Transverse colon (tissue), 4 donors: Measurements from ENCODE around the gene RBPJ. TPM values are rescaled to one million over a fixed set of nuclear protein-coding genes. Genes with fewer than 3 reads are reported as not detected.

Experiments used
- DNase-seq: peaks from one replicate; pipeline ENCODE4 v3.0.0-alpha.2; 2019
- H3K27ac ChIP-seq, 4 donors: fragments of 200-600 bp; sonication (generic); 2 replicates each; pipeline ENCODE4 v1.5.1; 2016 to 2018; ENCODE audit warnings: inconsistent platforms in 4 of 4
- H3K27me3 ChIP-seq: fragments of 200-600 bp; sonication (generic); 2 replicates; pipeline ENCODE4 v1.5.1; 2017; ENCODE audit warnings: inconsistent platforms
- H3K36me3 ChIP-seq, 4 donors: fragments of 200-600 bp; sonication (generic); 2 replicates each; pipeline ENCODE4 v1.5.1; 2017 to 2019; ENCODE audit warnings: inconsistent platforms in 4 of 4
- H3K4me1 ChIP-seq, 4 donors: fragments of 200-600 bp; sonication (generic); 2 replicates each; pipeline ENCODE4 v1.5.1; 2017 to 2020; ENCODE audit warnings: inconsistent platforms in 4 of 4
- H3K4me3 ChIP-seq, 4 donors: fragments of 200-600 bp; sonication (generic); 1 replicate in 1 of 4; 2 replicates in 3 of 4; pipeline versions ENCODE4 v1.5.1 to v1.6.1; 2017 to 2019; ENCODE audit warnings: inconsistent platforms in 4 of 4
- H3K9me3 ChIP-seq, 2 donors: fragments of 200-600 bp; sonication (generic); 2 replicates each; pipeline ENCODE4 v1.5.1; 2017 to 2019; ENCODE audit warnings: inconsistent platforms in 2 of 2
- CTCF ChIP-seq, 5 experiments: fragments of 200-600 bp in 3 of 5; fragments of 450-650 bp in 2 of 5; sonication (generic) in 3 of 5; IDR thresholded peaks; 1 replicate in 2 of 5; 2 replicates in 3 of 5; pipeline ENCODE4 v1.5.1; 2016 to 2017; ENCODE audit warnings: antibody characterized with exemption in 5 of 5, inconsistent platforms in 3 of 5, mild to moderate bottlenecking in 2 of 5, moderate library complexity in 1 of 5
- EP300 ChIP-seq: sonication (generic); formaldehyde crosslinking; IDR thresholded peaks from one replicate; pipeline ENCODE4 v1.6.1; 2017; ENCODE audit warnings: antibody characterized with exemption, low read depth
- POLR2A ChIP-seq: fragments of 450-650 bp; IDR thresholded peaks from one replicate; pipeline ENCODE4 v1.6.1; 2016; ENCODE audit warnings: antibody characterized with exemption, mild to moderate bottlenecking, moderate library complexity
- POLR2AphosphoS5 ChIP-seq, 3 donors: sonication (generic); formaldehyde crosslinking; IDR thresholded peaks; one replicate each; pipeline ENCODE4 v1.6.1; 2016; ENCODE audit warnings: antibody characterized with exemption in 3 of 3
- WGBS, 2 donors: methylation state at CpG; one replicate each; pipeline ENCODE4 v1.1.5; 2018; ENCODE audit warnings: low coverage in 1 of 2; 5-methylcytosine and 5-hydroxymethylcytosine counted together
- in situ Hi-C, 4 donors: fragments of 200-750 bp; cut with MboI; loops; one replicate each; pipeline versions ENCODE4 v1.15.0 to v1.15.1; 2017; ENCODE audit warnings: low sequenced_read_pairs in 3 of 4, low pct_ligation_motif_present in 1 of 4, low pct_unique_long_range_greater_than_20kb in 1 of 4
- intact Hi-C: fragments of 100-400 bp; cut with DNase I; formaldehyde crosslinking; loops from one replicate; pipeline ENCODE4 v1.15.1; 2023; ENCODE audit warnings: low total_unique reads
- total RNA-seq, 4 donors: library from RNA; depleted of rRNA; stranded (reverse); fragments of >200 nt; gene quantifications; one replicate each; pipeline ENCODE4 v1.1.0, GENCODE V29; 2016

Gene RBPJ
- total RNA-seq, 4 donors from 2014 or later, result 15.1 to 104 (median 44.6) TPM

- no peak overlapping the region for H3K4me3 ChIP-seq
- intact Hi-C loops (no loop called here), in situ Hi-C loops (loop anchor here in 2 of 4 donors (25.0 kb wide), 3 partner anchors 334 to 434 kb away; no protein-coding TSS in a partner anchor)
- no peak for DNase-seq
- no peak for TF ChIP-seq POLR2A
- TF ChIP-seq EP300, result no peak
- TF ChIP-seq POLR2AphosphoS5 (IDR thresholded peaks at IDR 0.05), result no peak
- no peak for TF ChIP-seq CTCF (IDR thresholded peaks at IDR 0.05)
- peak overlapping the region in 2 of 4 donors; percentile 35 to 42 for H3K27ac ChIP-seq
- H3K4me1 ChIP-seq, result peaks cover 0 to 14% (median 0%) of the 10 kb centered on the region in 4 donors
- 33 to 35% methylated on average over 1 of the region's 1 CpG for WGBS, 2 donors
- H3K36me3 ChIP-seq, result peaks cover 0 to 22% (median 11%) of the 10 kb centered on the region in 4 donors
- no peaks in the 10 kb centered on the region for H3K9me3 ChIP-seq
- H3K27me3 ChIP-seq, result no peaks in the 10 kb centered on the region
Measured at GRCh38 chr4:26420913-26421312, 100.1 kb downstream of the RBPJ start.

- no peaks in the 10 kb centered on the region for H3K27me3 ChIP-seq
- in situ Hi-C loops, result loop anchor here in 2 of 4 donors (25.0 kb wide), 3 partner anchors 337 to 437 kb away; no protein-coding TSS in a partner anchor
- peaks cover 0 to 14% (median 0%) of the 10 kb centered on the region in 4 donors for H3K4me1 ChIP-seq
- H3K27ac ChIP-seq, result no peak overlapping the region
- 58 to 63% methylated on average over 2 of the region's 2 CpGs for WGBS, 2 donors
- intact Hi-C loops, result no loop called here
- TF ChIP-seq POLR2A (no peak), EP300 (no peak)
- H3K9me3 ChIP-seq, result no peaks in the 10 kb centered on the region
- H3K4me3 ChIP-seq, result no peak overlapping the region
- H3K36me3 ChIP-seq, result peaks cover 0 to 29% (median 11%) of the 10 kb centered on the region in 4 donors
- no peak for DNase-seq
Measured at GRCh38 chr4:26424153-26424552, 103.3 kb downstream of the RBPJ start.

- H3K9me3 ChIP-seq, result no peaks in the 10 kb centered on the region
- no peak for TF ChIP-seq CTCF (IDR thresholded peaks at IDR 0.05)
- no peak for TF ChIP-seq EP300
- TF ChIP-seq POLR2A, result no peak
- no peak for TF ChIP-seq POLR2AphosphoS5 (IDR thresholded peaks at IDR 0.05)
- in situ Hi-C loops (loop anchor here in 2 of 4 donors (25.0 kb wide), 3 partner anchors 338 to 438 kb away; no protein-coding TSS in a partner anchor), intact Hi-C loops (no loop called here)
- peaks cover 0 to 14% (median 0%) of the 10 kb centered on the region in 4 donors for H3K4me1 ChIP-seq
- no peak overlapping the region for H3K27ac ChIP-seq
- H3K36me3 ChIP-seq, result peaks cover 0 to 36% (median 11%) of the 10 kb centered on the region in 4 donors
- DNase-seq, result no peak
- no peak overlapping the region for H3K4me3 ChIP-seq
- WGBS, 2 donors, result 97 to 98% methylated on average over 3 of the region's 3 CpGs
- H3K27me3 ChIP-seq, result no peaks in the 10 kb centered on the region
Measured at GRCh38 chr4:26424838-26425237, 104.0 kb downstream of the RBPJ start.

GRCh38 chr4:26425953-26426352 is 105.1 kb downstream of the RBPJ start:
- Histone ChIP-seq H3K27ac (no peak overlapping the region), H3K9me3 (no peaks in the 10 kb centered on the region), H3K27me3 (no peaks in the 10 kb centered on the region), H3K36me3 (peaks cover 0 to 40% (median 14%) of the 10 kb centered on the region in 4 donors), H3K4me1 (peaks cover 0 to 3% (median 0%) of the 10 kb centered on the region in 4 donors), H3K4me3 (no peak overlapping the region)
- no peak for TF ChIP-seq POLR2A
- TF ChIP-seq POLR2AphosphoS5 (IDR thresholded peaks at IDR 0.05), result no peak
- no peak for TF ChIP-seq CTCF (IDR thresholded peaks at IDR 0.05)
- TF ChIP-seq EP300, result no peak
- DNase-seq, result no peak
- 60 to 79% methylated on average over 1 of the region's 1 CpG for WGBS, 2 donors
- intact Hi-C loops (loop anchor here (2.0 kb wide), 1 partner anchor 235 kb away; no protein-coding TSS in a partner anchor), in situ Hi-C loops (no loop called here)

GRCh38 chr4:26426892-26427291 is 106.1 kb downstream of the RBPJ start:
- whole genome bisulfite sequencing, 2 donors, result 94 to 98% methylated on average over 4 of the region's 4 CpGs
- TF ChIP-seq POLR2AphosphoS5 (IDR thresholded peaks at IDR 0.05) (no peak), POLR2A (no peak), EP300 (no peak), CTCF (IDR thresholded peaks at IDR 0.05) (no peak)
- in situ Hi-C loops, result no loop called here
- H3K36me3 ChIP-seq, result peaks cover 0 to 40% (median 15%) of the 10 kb centered on the region in 4 donors
- intact Hi-C loops, result loop anchor here (2.0 kb wide), 1 partner anchor 234 kb away; no protein-coding TSS in a partner anchor
- H3K27ac ChIP-seq, result no peak overlapping the region
- H3K4me1 ChIP-seq, result peaks cover 0 to under 1% (median 0%) of the 10 kb centered on the region in 4 donors
- no peak for DNase-seq
- H3K9me3 ChIP-seq, result no peaks in the 10 kb centered on the region
- H3K27me3 ChIP-seq, result no peaks in the 10 kb centered on the region
- no peak overlapping the region for H3K4me3 ChIP-seq
